Mucosa of stomach (tissue), 1 donor: ENCODE data around the gene RELB.

Experiments used
- H3K27me3 ChIP-seq: one replicate; pipeline ENCODE4 v1.7.0; 2013; ENCODE audit warnings: mild to moderate bottlenecking, low read length; ENCODE audit not compliant: control insufficient read depth, insufficient read depth
- H3K36me3 ChIP-seq: one replicate; pipeline ENCODE4 v1.7.0; 2013; ENCODE audit warnings: low read length; ENCODE audit not compliant: control insufficient read depth, insufficient read depth
- H3K4me1 ChIP-seq: one replicate; pipeline ENCODE4 v1.7.0; 2013; ENCODE audit warnings: mild to moderate bottlenecking, low read length; ENCODE audit not compliant: control insufficient read depth, insufficient read depth
- H3K4me3 ChIP-seq: one replicate; pipeline ENCODE4 v1.7.0; 2013; ENCODE audit warnings: low read length
- H3K9ac ChIP-seq: one replicate; pipeline ENCODE4 v1.7.0; 2013; ENCODE audit warnings: mild to moderate bottlenecking, low read length, moderate library complexity
- H3K9me3 ChIP-seq: one replicate; pipeline ENCODE4 v1.7.0; 2013; ENCODE audit warnings: mild to moderate bottlenecking, low read length, moderate library complexity; ENCODE audit not compliant: control insufficient read depth
- donor health status: Pancreatic carcinoma.

RELB gene

GRCh38 chr19:45009625-45010255 lies 8.5 kb downstream of the RELB start:
- Histone ChIP-seq H3K4me1 (peaks cover 36% of the 10 kb centered on the region), H3K9me3 (no peaks in the 10 kb centered on the region), H3K36me3 (no peaks in the 10 kb centered on the region), H3K27me3 (no peaks in the 10 kb centered on the region), H3K9ac (no peak overlapping the region), H3K4me3 (no peak overlapping the region)

GRCh38 chr19:45010306-45010705 lies 9.0 kb downstream of the RELB start:
- H3K4me1 ChIP-seq = peaks cover 33% of the 10 kb centered on the region
- H3K9ac ChIP-seq = no peak overlapping the region
- H3K27me3 ChIP-seq = no peaks in the 10 kb centered on the region
- no peak overlapping the region for H3K4me3 ChIP-seq
- no peaks in the 10 kb centered on the region for H3K36me3 ChIP-seq
- H3K9me3 ChIP-seq = no peaks in the 10 kb centered on the region

GRCh38 chr19:45011959-45012358 lies 10.7 kb downstream of the RELB start:
- no peak overlapping the region for H3K4me3 ChIP-seq
- no peaks in the 10 kb centered on the region for H3K36me3 ChIP-seq

GRCh38 chr19:45016388-45017314 lies 15.4 kb downstream of the RELB start:
- Histone ChIP-seq H3K27me3 (no peaks in the 10 kb centered on the region), H3K9ac (no peak overlapping the region), H3K36me3 (no peaks in the 10 kb centered on the region), H3K4me3 (no peak overlapping the region), H3K4me1 (no peaks in the 10 kb centered on the region), H3K9me3 (no peaks in the 10 kb centered on the region)

More at GRCh38 chr19:45011959-45012358, 10.7 kb downstream of the RELB start:
- Histone ChIP-seq H3K4me1 (peaks cover 20% of the 10 kb centered on the region), H3K9me3 (no peaks in the 10 kb centered on the region), H3K27me3 (no peaks in the 10 kb centered on the region), H3K9ac (no peak overlapping the region)

- H3K9me3 ChIP-seq = no peaks in the 10 kb centered on the region
- no peaks in the 10 kb centered on the region for H3K27me3 ChIP-seq
- H3K9ac ChIP-seq = no peak overlapping the region
- H3K4me3 ChIP-seq = no peak overlapping the region
- H3K4me1 ChIP-seq = no peaks in the 10 kb centered on the region
- no peaks in the 10 kb centered on the region for H3K36me3 ChIP-seq
Measured at GRCh38 chr19:45019187-45019586, 17.9 kb downstream of the RELB start.

GRCh38 chr19:45020071-45020470 lies 18.8 kb downstream of the RELB start:
- no peak overlapping the region for H3K4me3 ChIP-seq
- H3K9me3 ChIP-seq = no peaks in the 10 kb centered on the region
- no peak overlapping the region for H3K9ac ChIP-seq
- H3K36me3 ChIP-seq = no peaks in the 10 kb centered on the region
- H3K27me3 ChIP-seq = no peaks in the 10 kb centered on the region
- H3K4me1 ChIP-seq = no peaks in the 10 kb centered on the region

- no peaks in the 10 kb centered on the region for H3K4me1 ChIP-seq
- no peaks in the 10 kb centered on the region for H3K36me3 ChIP-seq
- H3K9ac ChIP-seq = no peak overlapping the region
- H3K27me3 ChIP-seq = no peaks in the 10 kb centered on the region
- no peaks in the 10 kb centered on the region for H3K9me3 ChIP-seq
- no peak overlapping the region for H3K4me3 ChIP-seq
Measured at GRCh38 chr19:45021971-45022370, 20.7 kb downstream of the RELB start.

GRCh38 chr19:45023048-45023447 lies 21.8 kb downstream of the RELB start:
- Histone ChIP-seq H3K27me3 (no peaks in the 10 kb centered on the region), H3K9ac (no peak overlapping the region), H3K4me1 (no peaks in the 10 kb centered on the region), H3K9me3 (no peaks in the 10 kb centered on the region), H3K36me3 (no peaks in the 10 kb centered on the region), H3K4me3 (no peak overlapping the region)

- Histone ChIP-seq H3K9ac (no peak overlapping the region), H3K27me3 (no peaks in the 10 kb centered on the region), H3K9me3 (no peaks in the 10 kb centered on the region), H3K4me1 (no peaks in the 10 kb centered on the region), H3K4me3 (no peak overlapping the region), H3K36me3 (no peaks in the 10 kb centered on the region)
Measured at GRCh38 chr19:45025264-45025663, 24.0 kb downstream of the RELB start.

GRCh38 chr19:45027371-45027770 lies 26.1 kb downstream of the RELB start:
- Histone ChIP-seq H3K4me3 (no peak overlapping the region), H3K27me3 (no peaks in the 10 kb centered on the region), H3K36me3 (no peaks in the 10 kb centered on the region), H3K9me3 (no peaks in the 10 kb centered on the region), H3K4me1 (no peaks in the 10 kb centered on the region), H3K9ac (no peak overlapping the region)

GRCh38 chr19:45030825-45031224 lies 29.6 kb downstream of the RELB start:
- no peaks in the 10 kb centered on the region for H3K9me3 ChIP-seq
- H3K4me1 ChIP-seq = no peaks in the 10 kb centered on the region
- peaks cover 4% of the 10 kb centered on the region for H3K36me3 ChIP-seq
- no peak overlapping the region for H3K4me3 ChIP-seq
- H3K27me3 ChIP-seq = no peaks in the 10 kb centered on the region
- no peak overlapping the region for H3K9ac ChIP-seq

GRCh38 chr19:45032421-45032820 lies 31.2 kb downstream of the RELB start:
- Histone ChIP-seq H3K36me3 (peaks cover 4% of the 10 kb centered on the region), H3K9me3 (no peaks in the 10 kb centered on the region), H3K27me3 (no peaks in the 10 kb centered on the region)

More at GRCh38 chr19:45032421-45032820, 31.2 kb downstream of the RELB start:
- Histone ChIP-seq H3K4me3 (no peak overlapping the region), H3K9ac (no peak overlapping the region), H3K4me1 (no peaks in the 10 kb centered on the region)
